Endothelial cell of umbilical vein (primary cell): Measurements from ENCODE around the gene RPP38. TPM values are rescaled to one million over a fixed set of nuclear protein-coding genes. Genes with fewer than 3 reads are reported as not detected.

Experiments used
- BruUV-seq: library from RNA; stranded (reverse); fragments of 400-500 nt; replicated peaks from 2 replicates; lab custom pipeline; 2021; lab: Mats Ljungman, UMichigan
- CTCF ChIA-PET: fragments of 300-600, 350-600 bp; sonication (Branson Sonifier 250); formaldehyde crosslinking; loops from one replicate; lab custom pipeline; 2021; ENCODE audit warnings: antibody characterized with exemption, inconsistent platforms; lab: Charles Lee
- POLR2A ChIA-PET: fragments of 300-600, 350-600 bp; sonication (Branson Sonifier 250); formaldehyde crosslinking; loops from one replicate; lab custom pipeline; 2021; ENCODE audit warnings: antibody characterized with exemption, inconsistent platforms; lab: Charles Lee
- DNase-seq: peaks from one replicate; pipeline ENCODE4 v3.0.0-alpha.2; 2011; ENCODE audit warnings: low read depth, low spot score
- FAIRE-seq: peaks from 2 replicates; lab custom pipeline; 2011; peaks lifted over from hg19 to GRCh38; lab: Jason Lieb, UNC
- H2AFZ ChIP-seq: 2 replicates; pipeline ENCODE4 v1.6.0; 2012; ENCODE audit warnings: low read depth, low read length, control low read depth, inconsistent platforms
- H3K27ac ChIP-seq: 2 replicates; pipeline ENCODE4 v1.5.1; 2011; ENCODE audit warnings: low read depth, mild to moderate bottlenecking, control low read depth, low read length, moderate library complexity; ENCODE audit not compliant: insufficient read depth
- H3K27me3 ChIP-seq, 2 experiments: 2 replicates each; pipeline versions ENCODE4 v1.6.0 to v1.6.1; 2011; ENCODE audit warnings: low read length in 2 of 2, mixed read lengths in 1 of 2; ENCODE audit not compliant: control insufficient read depth in 2 of 2, insufficient read depth in 2 of 2
- H3K36me3 ChIP-seq, 2 experiments: 2 replicates in 1 of 2; 3 replicates in 1 of 2; pipeline ENCODE4 v1.5.1; 2011; ENCODE audit warnings: low read length in 2 of 2, mild to moderate bottlenecking in 1 of 2, moderate library complexity in 1 of 2; ENCODE audit not compliant: control insufficient read depth in 2 of 2, insufficient read depth in 2 of 2; ENCODE audit errors: extremely low read depth in 1 of 2
- H3K4me1 ChIP-seq: 3 replicates; pipeline ENCODE4 v1.5.1; 2011; ENCODE audit warnings: mild to moderate bottlenecking, low read length; ENCODE audit not compliant: control insufficient read depth, insufficient read depth; ENCODE audit errors: extremely low read depth
- H3K4me2 ChIP-seq: 2 replicates; pipeline ENCODE4 v1.6.1; 2011; ENCODE audit warnings: low read length, control low read depth, mixed read lengths; ENCODE audit not compliant: insufficient read depth
- H3K4me3 ChIP-seq, 3 experiments: fragments of 200-600 bp in 1 of 3; sonication (generic), shearing (Covaris generic) in 1 of 3; replicated peaks in 1 of 3; 2 replicates each; pipeline ENCODE4 v1.5.1; 2011 to 2016; ENCODE audit warnings: control low read depth in 3 of 3, low read length in 3 of 3, mild to moderate bottlenecking in 2 of 3, inconsistent platforms in 1 of 3, low read depth in 1 of 3, moderate library complexity in 1 of 3; ENCODE audit not compliant: insufficient read depth in 1 of 3
- H3K79me2 ChIP-seq: 2 replicates; pipeline ENCODE4 v1.6.0; 2012; ENCODE audit warnings: low read length, inconsistent platforms; ENCODE audit not compliant: control insufficient read depth, insufficient read depth
- H3K9ac ChIP-seq: replicated peaks from 2 replicates; pipeline ENCODE3; 2011; ENCODE audit warnings: low read length, control low read depth; ENCODE audit not compliant: insufficient read depth; ENCODE audit errors: extremely low read depth
- H3K9me1 ChIP-seq: replicated peaks from 3 replicates; pipeline ENCODE4 v1.6.0; 2011; ENCODE audit warnings: mild to moderate bottlenecking, low read length; ENCODE audit not compliant: control insufficient read depth, insufficient read depth; ENCODE audit errors: extremely low read depth
- H3K9me3 ChIP-seq: replicated peaks from 2 replicates; pipeline ENCODE4 v1.5.1; 2012; ENCODE audit warnings: low read length, inconsistent platforms; ENCODE audit not compliant: control insufficient read depth, insufficient read depth
- H4K20me1 ChIP-seq: replicated peaks from 2 replicates; pipeline ENCODE3; 2011; ENCODE audit warnings: mild to moderate bottlenecking, low read length; ENCODE audit not compliant: control insufficient read depth, insufficient read depth; ENCODE audit errors: extremely low read depth
- CTCF ChIP-seq, 2 donors: IDR thresholded peaks; 1 replicate in 1 of 2; 2 replicates in 1 of 2; pipeline ENCODE4 v1.5.1; 2011; ENCODE audit warnings: low read length in 2 of 2, mild to moderate bottlenecking in 2 of 2, moderate library complexity in 2 of 2, control low read depth in 1 of 2, inconsistent platforms in 1 of 2, low read depth in 1 of 2; ENCODE audit not compliant: insufficient read depth in 1 of 2; ENCODE audit errors: extremely low read depth in 1 of 2
- EZH2 ChIP-seq: IDR thresholded peaks from 2 replicates; pipeline ENCODE4 v1.6.1; 2012; ENCODE audit warnings: borderline replicate concordance, low read depth, mild to moderate bottlenecking, moderate library complexity, low read length, inconsistent platforms; ENCODE audit not compliant: severe bottlenecking
- FOS ChIP-seq: IDR thresholded peaks from 2 replicates; pipeline ENCODE4 v1.6.1; 2011; ENCODE audit warnings: mild to moderate bottlenecking, low read length, moderate library complexity, borderline replicate concordance; ENCODE audit not compliant: insufficient read depth
- GATA2 ChIP-seq: IDR thresholded peaks from 2 replicates; pipeline ENCODE4 v1.7.0; 2011; ENCODE audit warnings: low read depth, mild to moderate bottlenecking, moderate library complexity, mixed read lengths, low read length; ENCODE audit not compliant: insufficient read length, insufficient read depth
- JUN ChIP-seq: IDR thresholded peaks from 2 replicates; pipeline ENCODE4 v1.6.1; 2011; ENCODE audit warnings: borderline replicate concordance, low read depth; ENCODE audit not compliant: insufficient read length, insufficient read depth
- MAX ChIP-seq: IDR thresholded peaks from 2 replicates; pipeline ENCODE4 v1.6.1; 2011; ENCODE audit not compliant: insufficient read depth, insufficient read length
- MYC ChIP-seq: IDR thresholded peaks from one replicate; pipeline ENCODE4 v1.6.1; 2011; ENCODE audit warnings: mild to moderate bottlenecking, low read depth, low read length
- POLR2A ChIP-seq: IDR thresholded peaks from 2 replicates; pipeline ENCODE4 v1.6.1; 2012; ENCODE audit warnings: low read depth, mild to moderate bottlenecking, control low read depth, low read length
- POLR2AphosphoS5 ChIP-seq: IDR thresholded peaks from 2 replicates; pipeline ENCODE4 v1.6.1; 2012; ENCODE audit warnings: low read depth, mild to moderate bottlenecking, control low read depth, low read length, moderate library complexity; ENCODE audit not compliant: insufficient read depth
- dilution Hi-C: fragments of 300-500 bp; cut with MboI; formaldehyde crosslinking; loops from one replicate; pipeline ENCODE4 v1.15.0; 2019; ENCODE audit warnings: low sequenced_read_pairs; ENCODE audit not compliant: extremely low pct_ligation_motif_present
- intact Hi-C: fragments of 100-400 bp; cut with micrococcal nuclease; formaldehyde crosslinking; loops from one replicate; pipeline ENCODE4 v1.10.0; 2022
- polyA plus RNA-seq, 4 experiments: library from polyadenylated mRNA; depleted of rRNA in 3 of 4; stranded (reverse) in 3 of 4; unstranded in 1 of 4; fragments of >200 nt; gene quantifications; 2 replicates each; pipeline versions ENCODE4 v1.2.1 to v1.2.3, GENCODE V29; 2011 to 2012; ENCODE audit warnings: missing spikeins in 1 of 4
- total RNA-seq: library from RNA; stranded (reverse); gene quantifications from 2 replicates; pipeline ENCODE4 v1.2.3, GENCODE V29; 2021

The RPP38 gene
- total and polyA plus RNA-seq, 2 donors (not counting 3 experiments of a cell fraction or from before 2014, with no cell fraction given), result 9.0 to 10.6 TPM

- no peaks in the 10 kb centered on the region for H3K36me3 ChIP-seq
- H3K9ac ChIP-seq, result no peak overlapping the region
- intact Hi-C loops (no loop called here), dilution Hi-C loops (no loop called here)
- H3K4me3 ChIP-seq, result no peak overlapping the region
- H3K9me1 ChIP-seq, result no peaks in the 10 kb centered on the region
- ChIA-PET CTCF (no interaction called here), POLR2A (no interaction called here)
- no peak overlapping the region for H3K27ac ChIP-seq
- H3K4me2 ChIP-seq, result no peak overlapping the region
- peaks cover 0 to 17% of the 10 kb centered on the region in 2 experiments for H3K27me3 ChIP-seq
- FAIRE-seq (no peak), DNase-seq (no peak)
- no TSS peak for BruUV-seq
- no peaks in the 10 kb centered on the region for H3K9me3 ChIP-seq
- H2AFZ ChIP-seq, result no peak overlapping the region
- no peaks in the 10 kb centered on the region for H3K4me1 ChIP-seq
- TF ChIP-seq MAX (no peak), JUN (no peak)
- no peaks in the 10 kb centered on the region for H3K79me2 ChIP-seq
- H4K20me1 ChIP-seq, result no peaks in the 10 kb centered on the region
These were observed 38.5 kb upstream of the RPP38 start for GRCh38 chr10:15058689-15059088.

GRCh38 chr10:15059914-15060313 is 37.2 kb upstream of the RPP38 start:
- POLR2A ChIA-PET, result no interaction called here
- DNase-seq, result no peak
- BruUV-seq, result no TSS peak
- CTCF ChIA-PET, result interaction anchor here (0.8 kb wide), 1 partner anchor 22 kb away, joined by 3 read pairs; no protein-coding TSS in a partner anchor
- H3K27ac ChIP-seq, result no peak overlapping the region
- peaks cover 2 to 18% of the 10 kb centered on the region in 2 experiments for H3K27me3 ChIP-seq
- H3K4me1 ChIP-seq, result no peaks in the 10 kb centered on the region
- dilution Hi-C loops, result no loop called here
- H4K20me1 ChIP-seq, result no peaks in the 10 kb centered on the region
- H3K36me3 ChIP-seq, result no peaks in the 10 kb centered on the region
- H3K9ac ChIP-seq, result no peak overlapping the region
- H3K9me3 ChIP-seq, result no peaks in the 10 kb centered on the region
- H3K4me2 ChIP-seq, result no peak overlapping the region
- no peak overlapping the region for H2AFZ ChIP-seq
- H3K79me2 ChIP-seq, result no peaks in the 10 kb centered on the region
- intact Hi-C loops, result no loop called here
- no peak for TF ChIP-seq JUN
- TF ChIP-seq POLR2AphosphoS5, result no peak
- TF ChIP-seq FOS, result no peak
- no peak for TF ChIP-seq POLR2A
- no peak for TF ChIP-seq MAX
- TF ChIP-seq MYC, result no peak
- TF ChIP-seq GATA2, result no peak
- no peak for TF ChIP-seq CTCF (IDR thresholded peaks at IDR 0.05; ENCODE audit: extremely low read depth in 1 of 2, insufficient read depth in 1 of 2, low read depth in 1 of 2, low read length in 2 of 2)
- TF ChIP-seq EZH2, result no peak
- no peak overlapping the region for H3K4me3 ChIP-seq
- H3K9me1 ChIP-seq, result no peaks in the 10 kb centered on the region
- FAIRE-seq, result no peak
